ENCODE data around the gene LEPROT. TPM values are rescaled to one million over a fixed set of nuclear protein-coding genes. Genes with fewer than 3 reads are reported as not detected.

The LEPROT gene
- total and polyA plus RNA-seq, 5 donors from 2014 or later: 12.4 to 27.2 (median 19.3) TPM

GRCh38 chr1:65480684-65481405, 60.4 kb downstream of the LEPROT start:
- Mint-ChIP-seq H3K27ac (no peak overlapping the region), H3K9me3 (peaks cover 0 to 2% (median 0%) of the 10 kb centered on the region in 7 donors), H3K4me3 (no peak overlapping the region), H3K27me3 (peaks cover 7% of the 10 kb centered on the region), H3K36me3 (no peaks in the 10 kb centered on the region), H3K4me1 (no peaks in the 10 kb centered on the region)
- Histone ChIP-seq H3K27ac (ENCODE audit: insufficient read depth, low read length, poor library complexity, severe bottlenecking) (no peak overlapping the region), H3K36me3 (ENCODE audit: control insufficient read depth, insufficient read depth, low read length) (no peaks in the 10 kb centered on the region), H3K27me3 (ENCODE audit: control insufficient read depth, insufficient read depth, low read length) (no peaks in the 10 kb centered on the region), H3K4me3 (ENCODE audit: low read depth, low read length) (no peak overlapping the region), H3K4me1 (ENCODE audit: control insufficient read depth, insufficient read depth, low read length, poor library complexity, severe bottlenecking) (no peaks in the 10 kb centered on the region), H3K9me3 (ENCODE audit: control insufficient read depth in 2 of 2, low read length in 2 of 2) (no peaks in the 10 kb centered on the region)
- DNase-seq (peak in 1 of 3 donors; percentile 2), ATAC-seq (ENCODE audit: low read depth in 2 of 2) (no peak)

- Mint-ChIP-seq H3K9me3 (peaks cover 0 to 4% (median 0%) of the 10 kb centered on the region in 7 donors), H3K4me1 (no peaks in the 10 kb centered on the region), H3K4me3 (no peak overlapping the region), H3K27ac (no peak overlapping the region), H3K27me3 (no peaks in the 10 kb centered on the region), H3K36me3 (no peaks in the 10 kb centered on the region)
- DNase-seq (no peak), ATAC-seq (ENCODE audit: low read depth in 2 of 2) (no peak)
- no peak overlapping the region for H3K4me3 ChIP-seq (ENCODE audit: low read depth, low read length)
- no peaks in the 10 kb centered on the region for H3K27me3 ChIP-seq (ENCODE audit: control insufficient read depth, insufficient read depth, low read length)
- no peak overlapping the region for H3K27ac ChIP-seq (ENCODE audit: insufficient read depth, low read length, poor library complexity, severe bottlenecking)
- H3K4me1 ChIP-seq (ENCODE audit: control insufficient read depth, insufficient read depth, low read length, poor library complexity, severe bottlenecking): no peaks in the 10 kb centered on the region
- no peaks in the 10 kb centered on the region for H3K9me3 ChIP-seq (ENCODE audit: control insufficient read depth in 2 of 2, low read length in 2 of 2)
- no peaks in the 10 kb centered on the region for H3K36me3 ChIP-seq (ENCODE audit: control insufficient read depth, insufficient read depth, low read length)
These were observed 63.7 kb downstream of the LEPROT start for GRCh38 chr1:65483993-65484754.

Other genes with a start within 250 kb of the LEPROT start
- 1.9 TPM for gene DNAJC6, start 111.1 kb upstream of the LEPROT start, total RNA-seq
- 1 to 10 TPM in 1 of 4 donors, under 1 TPM in 2, not detected in 1; 0.07 to 1.0 (median 0.63) TPM for gene DNAJC6, start 111.1 kb upstream of the LEPROT start, polyA plus RNA-seq
- gene LEPR, start within 50 bp of the LEPROT start, total RNA-seq: 2.8 TPM
- gene LEPR, start within 50 bp of the LEPROT start, polyA plus RNA-seq: 1 to 10 TPM; 2.3 to 3.2 (median 2.8) TPM

All from CD4-positive, CD25-positive, alpha-beta regulatory T cell (primary cell).